Cerebellar nuclear complex (tissue), 1 donor: ENCODE measurements around the gene PBX1.
A peak's percentile ranks its signal among the peaks of the same experiment; 100 is the strongest.

Experiments used
- DNase-seq, 2 experiments: peaks; one replicate each; lab custom pipeline; 2025; lab: John Stamatoyannopoulos, UW

Gene PBX1

GRCh38 chr1:164700683-164701082, 141.7 kb downstream of the PBX1 start:
- no peak for DNase-seq

- no peak for DNase-seq
Measured at GRCh38 chr1:164701189-164701761, 142.3 kb downstream of the PBX1 start.

- no peak for DNase-seq
Measured at GRCh38 chr1:164702216-164702615, 143.2 kb downstream of the PBX1 start.

- DNase-seq, result no peak
Measured at GRCh38 chr1:164702664-164703063, 143.7 kb downstream of the PBX1 start.

GRCh38 chr1:164703463-164703862, 144.5 kb downstream of the PBX1 start:
- DNase-seq, result peak in 1 of 2 experiments; percentile 28

GRCh38 chr1:164703960-164704411, 145.0 kb downstream of the PBX1 start:
- DNase-seq, result no peak

- no peak for DNase-seq
Measured at GRCh38 chr1:164704954-164705353, 146.0 kb downstream of the PBX1 start.

- DNase-seq, result no peak
Measured at GRCh38 chr1:164706606-164706987, 147.6 kb downstream of the PBX1 start.

GRCh38 chr1:164707868-164708331, 148.9 kb downstream of the PBX1 start:
- DNase-seq, result no peak

- no peak for DNase-seq
Measured at GRCh38 chr1:164708596-164708995, 149.6 kb downstream of the PBX1 start.

GRCh38 chr1:164709126-164709525, 150.1 kb downstream of the PBX1 start:
- no peak for DNase-seq

GRCh38 chr1:164709541-164710278, 150.7 kb downstream of the PBX1 start:
- DNase-seq, result no peak

GRCh38 chr1:164712131-164713036, 153.4 kb downstream of the PBX1 start:
- DNase-seq, result no peak

GRCh38 chr1:164713456-164714207, 154.6 kb downstream of the PBX1 start:
- DNase-seq, result no peak

- DNase-seq, result no peak
Measured at GRCh38 chr1:164716992-164717703, 158.2 kb downstream of the PBX1 start.

- no peak for DNase-seq
Measured at GRCh38 chr1:164718821-164719220, 159.8 kb downstream of the PBX1 start.

- DNase-seq, result no peak
Measured at GRCh38 chr1:164719676-164720439, 160.9 kb downstream of the PBX1 start.

- no peak for DNase-seq
Measured at GRCh38 chr1:164720440-164721227, 161.7 kb downstream of the PBX1 start.

- no peak for DNase-seq
Measured at GRCh38 chr1:164721228-164721496, 162.2 kb downstream of the PBX1 start.

- DNase-seq, result no peak
Measured at GRCh38 chr1:164723296-164723798, 164.4 kb downstream of the PBX1 start.
